Nephron (organoid): ENCODE results near the gene KANK4.
"Not testable (repeated sequence)": the region's sequence is repeated elsewhere in the genome, so short reads cannot be mapped to it uniquely, and the experiment has no call there.

Experiments
- H3K27ac Mint-ChIP-seq, 3 experiments: 2 replicates each; pipeline ENCODE4 v1.8.0; 2020; ENCODE audit warnings: mixed read lengths in 3 of 3, mild to moderate bottlenecking in 2 of 3, moderate library complexity in 1 of 3
- H3K27me3 Mint-ChIP-seq: 2 replicates; pipeline ENCODE4 v1.8.0; 2021; ENCODE audit warnings: low read depth, mild to moderate bottlenecking, moderate library complexity, mixed read lengths
- H3K36me3 Mint-ChIP-seq: 2 replicates; pipeline ENCODE4 v1.8.0; 2020; ENCODE audit warnings: low read depth, mixed read lengths
- H3K4me1 Mint-ChIP-seq: 2 replicates; pipeline ENCODE4 v1.8.0; 2020; ENCODE audit warnings: mixed read lengths
- H3K4me3 Mint-ChIP-seq, 3 experiments: 2 replicates each; pipeline ENCODE4 v1.8.0; 2020; ENCODE audit warnings: mild to moderate bottlenecking in 3 of 3, mixed read lengths in 3 of 3, moderate library complexity in 2 of 3
- H3K9me3 Mint-ChIP-seq: 2 replicates; pipeline ENCODE4 v1.8.0; 2020; ENCODE audit warnings: mixed read lengths
- TF ChIP-seq, protein P1 (sequence below), 3 experiments: fragments of 200-600 bp; sonication (generic); IDR thresholded peaks; one replicate each; pipeline ENCODE4 v1.5.0; 2021; ENCODE audit warnings: antibody characterized with exemption in 3 of 3; ENCODE audit not compliant: unreplicated experiment in 3 of 3

KANK4 gene

DNA sequence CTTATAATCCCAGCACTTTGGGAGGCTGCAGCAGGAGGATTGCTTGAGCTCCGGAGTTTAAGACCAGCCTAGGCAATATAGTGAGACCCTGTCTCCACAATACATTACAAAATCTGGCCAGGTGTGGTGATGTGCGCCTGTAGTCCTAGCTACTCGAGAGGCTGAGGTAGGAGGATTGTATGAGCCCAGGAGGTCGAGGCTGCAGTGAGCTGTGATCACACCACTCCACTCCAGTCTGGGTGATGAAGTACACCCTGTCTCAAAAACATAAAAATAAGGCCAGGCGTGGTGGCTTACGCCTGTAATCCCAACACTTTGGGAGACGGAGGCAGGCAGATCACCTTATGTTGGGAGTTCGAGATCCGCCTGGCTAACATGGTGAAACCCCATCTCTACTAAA lies 96.9 kb downstream of the KANK4 start:
- no peak overlapping the region for H3K27ac Mint-ChIP-seq
- H3K36me3 Mint-ChIP-seq: peaks cover 3% of the 10 kb centered on the region
- H3K4me3 Mint-ChIP-seq: no peak overlapping the region
- TF ChIP-seq, protein P1, sequence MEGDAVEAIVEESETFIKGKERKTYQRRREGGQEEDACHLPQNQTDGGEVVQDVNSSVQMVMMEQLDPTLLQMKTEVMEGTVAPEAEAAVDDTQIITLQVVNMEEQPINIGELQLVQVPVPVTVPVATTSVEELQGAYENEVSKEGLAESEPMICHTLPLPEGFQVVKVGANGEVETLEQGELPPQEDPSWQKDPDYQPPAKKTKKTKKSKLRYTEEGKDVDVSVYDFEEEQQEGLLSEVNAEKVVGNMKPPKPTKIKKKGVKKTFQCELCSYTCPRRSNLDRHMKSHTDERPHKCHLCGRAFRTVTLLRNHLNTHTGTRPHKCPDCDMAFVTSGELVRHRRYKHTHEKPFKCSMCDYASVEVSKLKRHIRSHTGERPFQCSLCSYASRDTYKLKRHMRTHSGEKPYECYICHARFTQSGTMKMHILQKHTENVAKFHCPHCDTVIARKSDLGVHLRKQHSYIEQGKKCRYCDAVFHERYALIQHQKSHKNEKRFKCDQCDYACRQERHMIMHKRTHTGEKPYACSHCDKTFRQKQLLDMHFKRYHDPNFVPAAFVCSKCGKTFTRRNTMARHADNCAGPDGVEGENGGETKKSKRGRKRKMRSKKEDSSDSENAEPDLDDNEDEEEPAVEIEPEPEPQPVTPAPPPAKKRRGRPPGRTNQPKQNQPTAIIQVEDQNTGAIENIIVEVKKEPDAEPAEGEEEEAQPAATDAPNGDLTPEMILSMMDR (IDR thresholded peaks at IDR 0.05; ENCODE audit: unreplicated experiment in 3 of 3): no peak
- H3K4me1 Mint-ChIP-seq: no peaks in the 10 kb centered on the region
- no peaks in the 10 kb centered on the region for H3K9me3 Mint-ChIP-seq
- no peaks in the 10 kb centered on the region for H3K27me3 Mint-ChIP-seq

DNA sequence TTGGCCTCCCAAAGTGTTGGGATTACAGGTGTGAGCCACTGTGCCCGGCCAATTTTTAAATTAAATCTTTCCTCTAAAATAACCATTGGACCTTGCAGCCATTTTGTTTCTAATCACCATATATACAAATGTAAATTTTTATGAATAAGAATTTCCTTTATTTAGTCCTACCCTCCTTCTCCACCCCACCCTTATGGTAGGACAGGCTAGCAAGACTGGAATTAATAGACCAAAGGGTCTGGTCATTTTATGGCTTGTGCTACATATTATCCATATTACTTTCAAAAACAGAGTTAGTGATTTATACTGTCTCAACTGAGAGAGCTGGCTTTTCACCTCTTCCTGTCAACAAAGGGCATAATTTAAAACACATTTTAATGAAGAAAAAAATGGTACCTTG lies 98.1 kb downstream of the KANK4 start:
- H3K4me1 Mint-ChIP-seq: no peaks in the 10 kb centered on the region
- peaks cover 3% of the 10 kb centered on the region for H3K36me3 Mint-ChIP-seq
- TF ChIP-seq, protein P1 (IDR thresholded peaks at IDR 0.05; ENCODE audit: unreplicated experiment in 3 of 3): no peak
- H3K9me3 Mint-ChIP-seq: no peaks in the 10 kb centered on the region
- H3K4me3 Mint-ChIP-seq: no peak overlapping the region
- H3K27ac Mint-ChIP-seq: no peak overlapping the region
- H3K27me3 Mint-ChIP-seq: no peaks in the 10 kb centered on the region

- H3K36me3 Mint-ChIP-seq, H3K27me3 Mint-ChIP-seq, H3K4me1 Mint-ChIP-seq, H3K4me3 Mint-ChIP-seq, H3K27ac Mint-ChIP-seq, H3K9me3 Mint-ChIP-seq: not testable (repeated sequence)
Measured at GRCh38 chr1:62220456-62220855, 98.8 kb downstream of the KANK4 start.

DNA sequence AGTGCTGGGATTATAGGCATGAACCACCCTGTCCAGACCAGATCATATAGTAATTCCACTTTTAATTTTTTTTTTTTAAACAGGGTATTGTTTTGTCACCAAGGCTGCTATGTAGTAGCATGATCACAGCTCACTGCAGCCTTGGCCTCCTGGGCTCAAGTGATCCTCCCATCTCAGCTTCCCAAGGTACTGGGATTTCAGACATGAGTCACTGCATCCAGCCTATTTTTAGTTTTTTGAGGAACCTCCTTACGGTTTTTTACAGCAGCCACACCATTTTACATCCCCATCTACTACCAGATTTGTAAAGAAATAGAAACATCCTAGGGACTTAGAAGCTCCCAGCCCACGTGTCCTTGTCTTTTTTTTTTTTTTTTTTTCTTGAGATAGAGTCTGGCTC lies 100.6 kb downstream of the KANK4 start:
- Mint-ChIP-seq H3K36me3 (no peaks in the 10 kb centered on the region), H3K27ac (no peak overlapping the region), H3K27me3 (peaks cover 6% of the 10 kb centered on the region), H3K9me3 (peaks cover 4% of the 10 kb centered on the region), H3K4me3 (no peak overlapping the region), H3K4me1 (no peaks in the 10 kb centered on the region)
- TF ChIP-seq, protein P1 (IDR thresholded peaks at IDR 0.05; ENCODE audit: unreplicated experiment in 3 of 3): no peak

DNA sequence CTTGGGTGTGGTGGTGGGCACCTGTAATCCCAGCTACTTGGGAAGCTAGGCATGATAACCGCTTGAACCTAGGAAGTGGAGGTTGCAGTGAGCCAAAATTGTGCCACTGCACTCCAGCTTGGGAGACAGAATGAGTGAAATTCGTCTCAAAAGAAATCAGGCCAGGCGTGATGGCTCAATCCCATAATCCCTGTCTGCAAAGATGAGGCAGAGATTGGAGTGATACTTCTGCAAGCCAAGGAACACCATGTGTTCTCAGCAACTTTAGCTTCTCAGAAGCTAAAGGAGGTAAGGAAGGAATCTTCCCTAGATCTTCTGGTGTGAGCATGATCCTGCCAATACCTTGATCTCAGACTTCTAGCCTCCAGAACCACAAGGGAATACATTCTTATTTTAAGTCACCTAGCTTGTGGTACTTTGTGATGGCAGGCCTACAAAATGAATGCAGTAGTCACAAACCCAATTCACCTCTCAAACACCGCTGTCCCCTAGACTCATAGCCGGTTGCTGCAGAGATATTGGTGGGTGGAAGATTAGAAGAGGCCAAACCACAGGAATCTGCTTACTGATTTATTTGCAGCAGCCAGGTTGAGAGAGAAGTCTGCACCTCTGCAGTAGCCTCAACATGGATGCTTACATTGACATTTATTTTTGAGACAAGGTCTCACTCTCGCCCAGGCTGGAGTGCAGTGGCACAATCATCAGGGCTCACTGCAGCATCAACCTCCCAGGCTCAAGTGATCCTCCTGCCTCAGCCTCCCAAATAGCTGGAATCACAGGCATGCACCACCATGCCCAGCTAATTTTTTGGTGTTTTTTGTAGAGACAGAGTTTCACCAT lies 105.9 kb downstream of the KANK4 start:
- H3K27ac Mint-ChIP-seq: no peak overlapping the region
- TF ChIP-seq, protein P1 (IDR thresholded peaks at IDR 0.05; ENCODE audit: unreplicated experiment in 3 of 3): no peak
- peaks cover 35% of the 10 kb centered on the region for H3K9me3 Mint-ChIP-seq
- H3K36me3 Mint-ChIP-seq: peaks cover 28% of the 10 kb centered on the region
- no peak overlapping the region for H3K4me3 Mint-ChIP-seq
- no peaks in the 10 kb centered on the region for H3K4me1 Mint-ChIP-seq
- H3K27me3 Mint-ChIP-seq: peaks cover 6% of the 10 kb centered on the region

GRCh38 chr1:62212411-62212810 lies 106.8 kb downstream of the KANK4 start:
- Mint-ChIP-seq H3K4me3 (no peak overlapping the region), H3K27ac (no peak overlapping the region), H3K27me3 (peaks cover 6% of the 10 kb centered on the region), H3K4me1 (no peaks in the 10 kb centered on the region), H3K9me3 (peaks cover 37% of the 10 kb centered on the region), H3K36me3 (peaks cover 34% of the 10 kb centered on the region)
- TF ChIP-seq, protein P1 (IDR thresholded peaks at IDR 0.05; ENCODE audit: unreplicated experiment in 3 of 3): no peak
